Osteoblast (primary cell): ENCODE measurements around the gene RNFT1. TPM values are rescaled to one million over a fixed set of nuclear protein-coding genes. Genes with fewer than 3 reads are reported as not detected.
A peak's percentile ranks its signal among the peaks of the same experiment; 100 is the strongest.
"Not testable (repeated sequence)": the region's sequence is repeated elsewhere in the genome, so short reads cannot be mapped to it uniquely, and the experiment has no call there.

Experiments used
- DNase-seq: peaks from one replicate; pipeline ENCODE4 v3.0.0; 2011; ENCODE audit warnings: low spot score, mixed read lengths; ENCODE audit not compliant: insufficient read length; ENCODE audit errors: missing footprints
- H2AFZ ChIP-seq: 2 replicates; pipeline ENCODE4 v1.6.0; 2011; ENCODE audit warnings: mild to moderate bottlenecking, low read length
- H3K27ac ChIP-seq: 2 replicates; pipeline ENCODE4 v1.5.1; 2011; ENCODE audit warnings: mild to moderate bottlenecking, low read depth, low read length, moderate library complexity
- H3K27me3 ChIP-seq: 2 replicates; pipeline ENCODE4 v1.6.0; 2012; ENCODE audit warnings: mild to moderate bottlenecking, control low read depth, inconsistent platforms, low read length, moderate library complexity; ENCODE audit not compliant: insufficient read depth
- H3K36me3 ChIP-seq: 2 replicates; pipeline ENCODE4 v1.5.1; 2011; ENCODE audit warnings: mild to moderate bottlenecking, low read length, control low read depth, moderate library complexity; ENCODE audit not compliant: insufficient read depth
- H3K4me1 ChIP-seq: 2 replicates; pipeline ENCODE4 v1.5.1; 2011; ENCODE audit warnings: mild to moderate bottlenecking, low read length, control low read depth, moderate library complexity; ENCODE audit not compliant: insufficient read depth
- H3K4me2 ChIP-seq: 2 replicates; pipeline ENCODE4 v1.6.0; 2011; ENCODE audit warnings: mild to moderate bottlenecking, low read length; ENCODE audit not compliant: insufficient read depth
- H3K4me3 ChIP-seq: fragments of 200-600 bp; sonication (generic); 3 replicates; pipeline ENCODE4 v1.5.1; 2012; ENCODE audit warnings: mild to moderate bottlenecking, low read length, inconsistent platforms; ENCODE audit not compliant: insufficient read depth
- H3K79me2 ChIP-seq: 2 replicates; pipeline ENCODE4 v1.6.0; 2012; ENCODE audit warnings: mild to moderate bottlenecking, low read length, control low read depth, inconsistent platforms; ENCODE audit not compliant: insufficient read depth
- H3K9me3 ChIP-seq: 2 replicates; pipeline ENCODE4 v1.5.1; 2011; ENCODE audit warnings: low read depth, low read length, control low read depth
- H4K20me1 ChIP-seq: 2 replicates; pipeline ENCODE4 v1.6.0; 2012; ENCODE audit warnings: mild to moderate bottlenecking, low read length, control low read depth; ENCODE audit not compliant: insufficient read depth
- total RNA-seq: library from RNA; depleted of rRNA; stranded (reverse); fragments of >200 nt; gene quantifications from 2 replicates; pipeline ENCODE4 v1.2.3, GENCODE V29; 2012
- TF ChIP-seq, protein P1 (sequence below): IDR thresholded peaks from 2 replicates; pipeline ENCODE4 v1.5.1; 2011; ENCODE audit warnings: mild to moderate bottlenecking, low read depth, low read length, moderate library complexity; ENCODE audit errors: extremely low read depth

Gene RNFT1
- total RNA-seq, 1 donor: 17.7 TPM

GRCh38 chr17:59941131-59941530 lies 23.4 kb downstream of the RNFT1 start:
- Histone ChIP-seq H3K36me3 (peaks cover 42% of the 10 kb centered on the region), H3K27ac (no peak overlapping the region), H3K4me3 (no peak overlapping the region), H4K20me1 (no peaks in the 10 kb centered on the region), H2AFZ (no peak overlapping the region), H3K27me3 (no peaks in the 10 kb centered on the region), H3K4me1 (no peaks in the 10 kb centered on the region), H3K4me2 (no peak overlapping the region), H3K9me3 (no peaks in the 10 kb centered on the region), H3K79me2 (no peaks in the 10 kb centered on the region)
- peak; percentile 8 for DNase-seq
- TF ChIP-seq, protein P1, sequence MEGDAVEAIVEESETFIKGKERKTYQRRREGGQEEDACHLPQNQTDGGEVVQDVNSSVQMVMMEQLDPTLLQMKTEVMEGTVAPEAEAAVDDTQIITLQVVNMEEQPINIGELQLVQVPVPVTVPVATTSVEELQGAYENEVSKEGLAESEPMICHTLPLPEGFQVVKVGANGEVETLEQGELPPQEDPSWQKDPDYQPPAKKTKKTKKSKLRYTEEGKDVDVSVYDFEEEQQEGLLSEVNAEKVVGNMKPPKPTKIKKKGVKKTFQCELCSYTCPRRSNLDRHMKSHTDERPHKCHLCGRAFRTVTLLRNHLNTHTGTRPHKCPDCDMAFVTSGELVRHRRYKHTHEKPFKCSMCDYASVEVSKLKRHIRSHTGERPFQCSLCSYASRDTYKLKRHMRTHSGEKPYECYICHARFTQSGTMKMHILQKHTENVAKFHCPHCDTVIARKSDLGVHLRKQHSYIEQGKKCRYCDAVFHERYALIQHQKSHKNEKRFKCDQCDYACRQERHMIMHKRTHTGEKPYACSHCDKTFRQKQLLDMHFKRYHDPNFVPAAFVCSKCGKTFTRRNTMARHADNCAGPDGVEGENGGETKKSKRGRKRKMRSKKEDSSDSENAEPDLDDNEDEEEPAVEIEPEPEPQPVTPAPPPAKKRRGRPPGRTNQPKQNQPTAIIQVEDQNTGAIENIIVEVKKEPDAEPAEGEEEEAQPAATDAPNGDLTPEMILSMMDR: no peak

- H3K27ac ChIP-seq, H3K4me3 ChIP-seq, DNase-seq, H3K79me2 ChIP-seq, H4K20me1 ChIP-seq, H3K4me2 ChIP-seq, H3K9me3 ChIP-seq, H3K4me1 ChIP-seq, H3K27me3 ChIP-seq, H2AFZ ChIP-seq: not testable (repeated sequence)
- H3K36me3 ChIP-seq: peaks cover 43% of the 10 kb centered on the region
Observed at GRCh38 chr17:59940697-59941096, 23.8 kb downstream of the RNFT1 start.

GRCh38 chr17:59933317-59933716 lies 31.2 kb downstream of the RNFT1 start:
- H3K4me3 ChIP-seq, H3K79me2 ChIP-seq, H3K27ac ChIP-seq, H3K9me3 ChIP-seq, DNase-seq, H4K20me1 ChIP-seq, H3K4me1 ChIP-seq, H3K4me2 ChIP-seq, H3K27me3 ChIP-seq, H2AFZ ChIP-seq: not testable (repeated sequence)
- peaks cover 65% of the 10 kb centered on the region for H3K36me3 ChIP-seq

GRCh38 chr17:59930768-59931167 lies 33.8 kb downstream of the RNFT1 start:
- H3K4me2 ChIP-seq, H3K4me3 ChIP-seq, H2AFZ ChIP-seq, H3K9me3 ChIP-seq, H3K4me1 ChIP-seq, H4K20me1 ChIP-seq, H3K27me3 ChIP-seq, DNase-seq, H3K27ac ChIP-seq, H3K79me2 ChIP-seq: not testable (repeated sequence)
- peaks cover 57% of the 10 kb centered on the region for H3K36me3 ChIP-seq

- not testable (repeated sequence) for H3K27me3 ChIP-seq, H3K79me2 ChIP-seq, DNase-seq, H3K27ac ChIP-seq, H3K4me1 ChIP-seq, H4K20me1 ChIP-seq, H3K4me2 ChIP-seq, H2AFZ ChIP-seq, H3K4me3 ChIP-seq, H3K9me3 ChIP-seq
- peaks cover 55% of the 10 kb centered on the region for H3K36me3 ChIP-seq
Observed at GRCh38 chr17:59930121-59930520, 34.4 kb downstream of the RNFT1 start.

GRCh38 chr17:59920637-59921036 lies 43.9 kb downstream of the RNFT1 start:
- H3K79me2 ChIP-seq, H3K27me3 ChIP-seq, H2AFZ ChIP-seq, H4K20me1 ChIP-seq, H3K4me3 ChIP-seq, H3K4me2 ChIP-seq, H3K27ac ChIP-seq, DNase-seq, H3K4me1 ChIP-seq, H3K9me3 ChIP-seq: not testable (repeated sequence)
- H3K36me3 ChIP-seq: peaks cover 40% of the 10 kb centered on the region
